ENCODE measurements around the gene DMRTC1B.
"Not testable (repeated sequence)": the region's sequence is repeated elsewhere in the genome, so short reads cannot be mapped to it uniquely, and the experiment has no call there.

- not testable (repeated sequence) for TF ChIP-seq EZH2 (IDR thresholded peaks at IDR 0.05; ENCODE audit: borderline replicate concordance, low read depth, low read length, poor library complexity, severe bottlenecking); CTCF (conservative IDR thresholded peaks at IDR 0.05; ENCODE audit: low read depth, low read length)
Observed at GRCh38 chrX:72733636-72734035, 43.1 kb upstream of the DMRTC1B start.

All from A673 (cell line).